A549 (cell line): Measurements from ENCODE around the gene LAPTM5. TPM values are rescaled to one million over a fixed set of nuclear protein-coding genes. Genes with fewer than 3 reads are reported as not detected.

Source experiments
- ATAC-seq, 2 experiments: fragments of 200-7000 bp in 1 of 2; fragments of >200 bp in 1 of 2; cut with Nextera tagmentation in 1 of 2; cut with Tn5 transposase in 1 of 2; 3 replicates each; pipeline versions ENCODE4 v1.8.0 to v1.9.1; 2018 to 2020; ENCODE audit warnings: mild to moderate bottlenecking in 1 of 2, moderate library complexity in 1 of 2
- CTCF ChIA-PET: fragments of 300-600 bp; sonication (Branson Sonifier 250); formaldehyde crosslinking; extraction: SDS; loops from one replicate; lab custom pipeline; 2021; ENCODE audit warnings: antibody characterized with exemption, inconsistent platforms; lab: Yijun Ruan, JAX
- POLR2A ChIA-PET: fragments of 350-600 bp; formaldehyde crosslinking; extraction: SDS; loops from one replicate; lab custom pipeline; 2021; ENCODE audit warnings: antibody characterized with exemption, inconsistent platforms; lab: Yijun Ruan, JAX
- DNase-seq, 2 experiments: peaks; one replicate each; pipeline versions ENCODE4 v3.0.0 to v3.0.0-alpha.2; 2011 to 2016; ENCODE audit warnings: low read depth in 1 of 2, low spot score in 1 of 2
- FAIRE-seq: peaks from 2 replicates; lab custom pipeline; 2011; peaks lifted over from hg19 to GRCh38; lab: Jason Lieb, UNC
- H3K27ac ChIP-seq, 2 experiments: fragments of >200 bp; sonication (Bioruptor Twin); formaldehyde crosslinking; 3 replicates each; pipeline ENCODE4 v1.5.1; 2016 to 2017
- H3K4me1 ChIP-seq: fragments of >200 bp; sonication (Bioruptor Twin); formaldehyde crosslinking; 3 replicates; pipeline ENCODE4 v1.6.1; 2016
- H3K4me2 ChIP-seq: fragments of >200 bp; sonication (Bioruptor Twin); formaldehyde crosslinking; 3 replicates; pipeline ENCODE4 v1.6.1; 2016
- H3K4me3 ChIP-seq: fragments of >200 bp; sonication (Bioruptor Twin); formaldehyde crosslinking; 3 replicates; pipeline ENCODE4 v1.5.1; 2016
- H3K9me3 ChIP-seq: fragments of >200 bp; sonication (Bioruptor Twin); formaldehyde crosslinking; 3 replicates; pipeline ENCODE4 v1.6.1; 2016
- BCL3 ChIP-seq: fragments of >200 bp; sonication (Bioruptor Twin); formaldehyde crosslinking; IDR thresholded peaks from 3 replicates; pipeline ENCODE4 v1.6.1; 2016
- CBX8 ChIP-seq: fragments of 200-600 bp; sonication (generic); IDR thresholded peaks from 2 replicates; pipeline ENCODE4 v1.6.1; 2016
- E2F6 ChIP-seq: IDR thresholded peaks from 2 replicates; pipeline ENCODE4 v1.6.1; 2012; ENCODE audit warnings: low read depth, borderline replicate concordance
- EHF ChIP-seq: fragments of 250-450 bp; sonication (Bioruptor Pico); IDR thresholded peaks from 2 replicates; pipeline ENCODE4 v1.5.0; 2020; ENCODE audit warnings: mild to moderate bottlenecking
- GATA3 ChIP-seq: IDR thresholded peaks from 2 replicates; pipeline ENCODE4 v1.6.1; 2012; ENCODE audit warnings: borderline replicate concordance
- HDAC2 ChIP-seq: fragments of 200-600 bp; sonication (generic); IDR thresholded peaks from 2 replicates; pipeline ENCODE4 v1.6.1; 2016
- HEYL ChIP-seq: fragments of 250-450 bp; sonication (Bioruptor Pico); IDR thresholded peaks from 2 replicates; pipeline ENCODE4 v1.8.0; 2021; ENCODE audit warnings: mild to moderate bottlenecking, moderate library complexity
- HOXB5 ChIP-seq: fragments of 250-450 bp; sonication (Bioruptor Pico); IDR thresholded peaks from 2 replicates; pipeline ENCODE4 v1.5.0; 2020; ENCODE audit warnings: mild to moderate bottlenecking, moderate library complexity
- JUN ChIP-seq, 2 experiments: fragments of >200 bp; sonication (Bioruptor Twin); formaldehyde crosslinking; IDR thresholded peaks; 2 replicates in 1 of 2; 3 replicates in 1 of 2; pipeline ENCODE4 v1.6.1; 2016 to 2017
- KDM1A ChIP-seq: fragments of 200-600 bp; sonication (generic); IDR thresholded peaks from 2 replicates; pipeline ENCODE4 v1.6.1; 2016; ENCODE audit warnings: low read depth, mild to moderate bottlenecking
- RAD21 ChIP-seq, 2 experiments: fragments of >200 bp in 1 of 2; sonication (Bioruptor Twin) in 1 of 2; formaldehyde crosslinking in 1 of 2; IDR thresholded peaks in 1 of 2; conservative IDR thresholded peaks in 1 of 2; 2 replicates in 1 of 2; 3 replicates in 1 of 2; pipeline ENCODE4 v1.6.1; 2012 to 2018; ENCODE audit warnings: inconsistent platforms in 1 of 2
- RNF2 ChIP-seq: fragments of 200-600 bp; sonication (generic); IDR thresholded peaks from 2 replicates; pipeline ENCODE4 v1.6.1; 2016; ENCODE audit warnings: low read depth, mild to moderate bottlenecking, antibody characterized with exemption, moderate library complexity, borderline replicate concordance
- WGBS: methylation state at CpG from one replicate; pipeline ENCODE4 v1.1.6; 2017; ENCODE audit errors: missing lambda C conversion rate; 5-methylcytosine and 5-hydroxymethylcytosine counted together
- polyA plus RNA-seq, 4 experiments: library from polyadenylated mRNA; depleted of rRNA in 3 of 4; stranded (reverse); fragments of >200 nt; fragmentation: RNase III in 1 of 4; extraction: RNeasy Plus Mini Kit Qiagen cat#74134 plus additional on column Dnase treatment in 1 of 4; gene quantifications; 2 replicates in 3 of 4; 3 replicates in 1 of 4; pipeline ENCODE4 v1.2.3, GENCODE V29; 2011 to 2017
- TF ChIP-seq, protein P1 (sequence below): fragments of >200 bp; sonication (Bioruptor Twin); formaldehyde crosslinking; IDR thresholded peaks from 3 replicates; pipeline ENCODE4 v1.5.1; 2016

LAPTM5 gene
- polyA plus RNA-seq, 2 of the 4 experiments (the other 2 are of a cell fraction): 0.06 to 0.22 TPM

DNA sequence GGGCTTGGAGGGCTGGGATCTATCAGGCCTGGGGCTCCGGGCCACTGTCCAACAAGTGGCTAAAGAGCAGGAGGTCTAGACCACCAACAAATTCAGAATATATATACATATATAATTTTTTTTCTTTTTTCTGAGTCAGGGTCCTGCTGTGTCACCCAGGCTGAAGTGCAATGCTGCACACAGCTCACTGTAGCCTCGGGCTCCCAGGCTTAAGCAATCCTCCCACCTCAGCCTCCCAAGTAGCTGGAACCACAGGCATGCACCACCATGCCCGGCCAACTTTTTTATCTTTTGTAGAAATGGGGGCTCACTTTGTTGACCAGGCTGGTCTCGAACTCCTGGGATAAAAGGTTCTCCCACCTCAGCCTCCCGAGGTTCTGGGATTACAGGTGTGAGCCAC lies 6.8 kb upstream of the LAPTM5 start:
- DNase-seq (no peak), ATAC-seq (no peak), FAIRE-seq (no peak)
- Histone ChIP-seq H3K4me3 (no peak overlapping the region), H3K27ac (no peak overlapping the region), H3K4me2 (no peak overlapping the region), H3K9me3 (no peaks in the 10 kb centered on the region), H3K4me1 (no peaks in the 10 kb centered on the region)
- POLR2A ChIA-PET: no interaction called here
- no peak for TF ChIP-seq E2F6
- CTCF ChIA-PET: interaction anchor here (0.5 to 1.4 kb wide), 2 partner anchors 15 to 45 kb away, joined by 3 to 7 read pairs; no protein-coding TSS in a partner anchor
- 52% methylated on average over 5 of the region's 5 CpGs for WGBS

- Histone ChIP-seq H3K4me2 (no peak overlapping the region), H3K4me1 (no peaks in the 10 kb centered on the region)
- 73% methylated on average over 7 of the region's 10 CpGs for WGBS
- FAIRE-seq: no peak
- CTCF ChIA-PET: interaction anchor here (0.5 to 4.7 kb wide), 2 partner anchors 15 to 44 kb away, joined by 3 to 23 read pairs; no protein-coding TSS in a partner anchor
- TF ChIP-seq RAD21 (conservative IDR thresholded peaks at IDR 0.05 in 1 of 2, IDR thresholded peaks at IDR 0.05 in 1 of 2): no peak
- TF ChIP-seq HDAC2: no peak
- no peak for TF ChIP-seq KDM1A
- TF ChIP-seq GATA3: no peak
- no peak for TF ChIP-seq HEYL (CRISPR knock-in tag)
- no peak for TF ChIP-seq EHF (CRISPR knock-in tag)
- TF ChIP-seq JUN (IDR thresholded peaks at IDR 0.05): no peak
- TF ChIP-seq HOXB5: no peak
- TF ChIP-seq, protein P1, sequence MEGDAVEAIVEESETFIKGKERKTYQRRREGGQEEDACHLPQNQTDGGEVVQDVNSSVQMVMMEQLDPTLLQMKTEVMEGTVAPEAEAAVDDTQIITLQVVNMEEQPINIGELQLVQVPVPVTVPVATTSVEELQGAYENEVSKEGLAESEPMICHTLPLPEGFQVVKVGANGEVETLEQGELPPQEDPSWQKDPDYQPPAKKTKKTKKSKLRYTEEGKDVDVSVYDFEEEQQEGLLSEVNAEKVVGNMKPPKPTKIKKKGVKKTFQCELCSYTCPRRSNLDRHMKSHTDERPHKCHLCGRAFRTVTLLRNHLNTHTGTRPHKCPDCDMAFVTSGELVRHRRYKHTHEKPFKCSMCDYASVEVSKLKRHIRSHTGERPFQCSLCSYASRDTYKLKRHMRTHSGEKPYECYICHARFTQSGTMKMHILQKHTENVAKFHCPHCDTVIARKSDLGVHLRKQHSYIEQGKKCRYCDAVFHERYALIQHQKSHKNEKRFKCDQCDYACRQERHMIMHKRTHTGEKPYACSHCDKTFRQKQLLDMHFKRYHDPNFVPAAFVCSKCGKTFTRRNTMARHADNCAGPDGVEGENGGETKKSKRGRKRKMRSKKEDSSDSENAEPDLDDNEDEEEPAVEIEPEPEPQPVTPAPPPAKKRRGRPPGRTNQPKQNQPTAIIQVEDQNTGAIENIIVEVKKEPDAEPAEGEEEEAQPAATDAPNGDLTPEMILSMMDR: no peak
- no peak for TF ChIP-seq CBX8
- no peak for TF ChIP-seq BCL3
- TF ChIP-seq RNF2: no peak
- TF ChIP-seq, all 56 proteins: peak for 0
- Histone ChIP-seq H3K4me3 (no peak overlapping the region), H3K9me3 (no peaks in the 10 kb centered on the region), H3K27ac (no peak overlapping the region)
- POLR2A ChIA-PET: no interaction called here
- ATAC-seq: no peak
- no peak for DNase-seq
Observed at GRCh38 chr1:30763651-30764248, 6.2 kb upstream of the LAPTM5 start.

- H3K4me1 ChIP-seq: no peaks in the 10 kb centered on the region
- H3K4me3 ChIP-seq: no peak overlapping the region
- ATAC-seq (no peak), FAIRE-seq (no peak), DNase-seq (no peak)
- H3K27ac ChIP-seq: no peak overlapping the region
- CTCF ChIA-PET: interaction anchor here (1.4 to 4.7 kb wide), 2 partner anchors 16 to 148 kb away, joined by 4 to 23 read pairs; no protein-coding TSS in a partner anchor
- POLR2A ChIA-PET: no interaction called here
- TF ChIP-seq HDAC2 (no peak), KDM1A (no peak)
- H3K9me3 ChIP-seq: no peaks in the 10 kb centered on the region
- 73% methylated on average over 7 of the region's 7 CpGs for WGBS
- H3K4me2 ChIP-seq: no peak overlapping the region
Observed at GRCh38 chr1:30762930-30763650, 5.5 kb upstream of the LAPTM5 start.
